ENCODE data around the gene CLTCL1.

DNA sequence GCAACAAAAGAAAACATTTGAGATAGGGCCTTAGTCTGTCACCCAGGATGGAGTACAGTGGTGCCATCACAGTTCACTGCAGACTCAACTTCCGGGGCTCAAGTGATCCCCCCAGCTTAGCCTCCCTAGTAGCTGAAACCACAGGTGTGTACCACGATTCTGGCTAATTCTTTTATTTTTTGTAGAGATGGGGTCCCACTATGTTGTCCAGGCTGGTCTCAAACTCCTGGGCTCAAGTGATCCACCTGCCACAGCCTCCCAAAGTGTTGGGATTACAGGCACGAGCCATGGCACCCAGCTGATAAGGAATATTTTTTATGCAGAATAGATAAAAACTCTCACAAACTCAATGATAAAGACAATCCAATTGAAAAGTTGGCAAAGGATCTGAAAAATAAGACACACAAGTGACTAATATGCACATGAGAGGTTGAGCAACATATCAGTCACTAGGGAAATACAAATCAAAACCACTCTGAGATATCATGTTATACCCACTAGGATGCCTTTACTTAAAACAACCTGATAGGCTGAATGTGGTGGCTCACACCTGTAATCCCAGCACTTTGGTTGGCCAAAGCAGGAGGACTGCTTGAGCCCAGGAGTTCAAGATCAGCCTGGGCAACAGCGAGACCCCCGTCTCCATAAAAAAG is 33.9 kb upstream of the CLTCL1 start:
- TF ChIP-seq CTCF (IDR thresholded peaks at IDR 0.05) (no peak), POLR2A (IDR thresholded peaks at IDR 0.05) (no peak), POLR2AphosphoS5 (IDR thresholded peaks at IDR 0.05; ENCODE audit: insufficient read depth in 1 of 2, low read depth in 1 of 2) (no peak)
